HG03432 (cell line): Measurements from ENCODE around the gene ZBTB49.

Experiments used
- ATAC-seq: cut with Tn5 transposase; IDR thresholded peaks from one replicate; pipeline ENCODE4 v1.9.1; 2021; ENCODE audit warnings: mild to moderate bottlenecking, moderate library complexity; ENCODE audit not compliant: unreplicated experiment

Gene ZBTB49

GRCh38 chr4:4355302-4355701, 65.3 kb downstream of the ZBTB49 start:
- no peak for ATAC-seq

DNA sequence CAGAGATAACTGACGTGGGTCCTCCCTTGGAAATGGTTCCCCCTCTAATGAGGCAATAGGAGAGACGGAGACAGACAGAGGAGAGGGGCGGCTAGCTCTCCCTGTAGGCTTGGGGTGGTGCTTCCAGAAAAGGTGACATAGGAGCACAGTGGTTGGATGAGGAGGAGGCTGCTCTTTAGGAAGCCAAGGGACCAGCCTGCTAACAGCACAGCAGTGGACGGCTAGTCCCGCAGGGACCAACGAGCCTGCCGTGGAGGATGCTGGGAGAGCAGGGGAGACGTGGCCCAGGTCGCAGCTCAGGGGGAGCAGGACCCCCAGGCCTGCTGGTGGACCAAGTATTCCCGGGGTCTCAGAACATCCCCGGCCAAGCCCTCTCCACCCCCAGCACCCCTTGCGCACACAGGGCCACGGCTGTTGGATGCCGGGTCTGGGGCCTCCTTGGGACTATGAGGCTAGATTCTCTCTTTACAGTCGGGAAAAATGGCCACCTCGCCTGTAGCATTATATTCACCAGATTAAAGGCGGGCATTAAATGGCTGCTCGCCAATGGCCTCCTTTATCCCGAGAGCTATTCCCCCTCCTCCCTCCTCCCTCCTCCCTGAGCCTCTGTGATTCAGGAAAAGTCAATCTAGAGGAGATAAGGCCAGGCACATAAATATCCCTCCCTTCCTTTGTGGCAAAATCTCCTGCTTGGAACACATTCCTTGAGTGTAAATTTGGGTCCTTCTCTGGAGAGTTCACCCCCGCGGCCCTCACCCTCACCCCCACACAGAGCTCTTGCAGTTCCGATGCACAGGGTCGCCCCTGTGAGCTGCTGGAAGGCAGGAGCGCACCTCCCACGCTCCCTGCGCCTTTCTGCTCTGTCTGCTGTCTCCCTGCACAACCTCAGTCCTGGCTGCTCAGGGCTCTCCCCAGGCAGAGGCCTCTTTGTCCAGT, 66.3 kb downstream of the ZBTB49 start:
- no peak for ATAC-seq

DNA sequence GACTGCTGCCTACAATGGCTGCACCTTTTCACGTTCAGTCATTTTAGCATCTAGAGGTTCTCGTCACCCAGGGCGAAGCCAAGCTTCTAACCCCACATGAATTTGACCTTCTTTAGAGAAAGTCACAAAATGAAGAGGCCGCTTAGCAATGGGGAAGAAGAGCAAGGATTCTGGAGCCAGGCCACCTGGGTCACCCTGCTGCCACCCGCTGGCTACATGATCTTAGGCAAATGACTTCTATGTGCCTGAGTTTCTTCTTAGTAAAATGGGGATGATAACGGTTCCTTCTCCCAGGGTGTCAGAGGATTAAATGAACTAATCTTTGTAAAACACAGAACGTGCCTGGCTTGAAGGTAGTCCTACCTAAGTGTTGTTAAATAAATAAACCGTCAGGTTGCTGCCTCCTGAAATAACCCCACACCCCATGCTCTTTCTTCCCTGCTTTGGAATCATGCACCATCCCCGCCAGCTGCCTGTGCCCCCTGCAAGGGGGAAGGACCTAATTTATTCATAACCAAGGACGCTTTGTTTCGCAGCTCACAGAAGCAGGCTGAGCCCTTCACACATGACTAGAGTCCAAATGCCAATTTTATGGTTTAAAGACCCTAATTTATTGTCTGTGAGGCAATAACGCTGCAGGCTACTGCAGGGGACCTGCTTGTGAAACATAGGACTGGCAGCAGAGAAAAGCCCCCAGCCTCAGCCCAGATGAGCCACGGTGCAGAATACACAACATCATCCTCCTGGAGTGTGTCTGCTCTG, 68.2 kb downstream of the ZBTB49 start:
- no peak for ATAC-seq

DNA sequence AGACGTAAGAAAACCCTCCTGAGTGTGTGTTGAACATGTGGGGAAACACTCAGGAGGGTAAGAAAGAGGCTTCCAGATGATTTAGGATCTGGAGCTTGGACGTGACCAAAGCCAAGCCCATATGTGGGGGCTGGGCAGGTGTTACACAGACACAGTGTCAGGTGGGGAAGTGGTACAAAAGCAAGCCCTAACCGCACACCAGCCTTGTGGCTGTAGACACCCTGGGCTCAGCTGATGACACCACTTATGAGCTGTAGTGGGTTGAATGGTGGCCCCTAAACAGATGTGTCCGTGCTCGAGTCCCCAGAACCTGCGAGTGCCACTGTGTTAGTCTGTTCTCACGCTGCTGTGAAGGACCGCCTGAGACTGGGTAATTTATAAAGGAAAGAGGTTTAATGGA, 71.8 kb downstream of the ZBTB49 start:
- no peak for ATAC-seq

DNA sequence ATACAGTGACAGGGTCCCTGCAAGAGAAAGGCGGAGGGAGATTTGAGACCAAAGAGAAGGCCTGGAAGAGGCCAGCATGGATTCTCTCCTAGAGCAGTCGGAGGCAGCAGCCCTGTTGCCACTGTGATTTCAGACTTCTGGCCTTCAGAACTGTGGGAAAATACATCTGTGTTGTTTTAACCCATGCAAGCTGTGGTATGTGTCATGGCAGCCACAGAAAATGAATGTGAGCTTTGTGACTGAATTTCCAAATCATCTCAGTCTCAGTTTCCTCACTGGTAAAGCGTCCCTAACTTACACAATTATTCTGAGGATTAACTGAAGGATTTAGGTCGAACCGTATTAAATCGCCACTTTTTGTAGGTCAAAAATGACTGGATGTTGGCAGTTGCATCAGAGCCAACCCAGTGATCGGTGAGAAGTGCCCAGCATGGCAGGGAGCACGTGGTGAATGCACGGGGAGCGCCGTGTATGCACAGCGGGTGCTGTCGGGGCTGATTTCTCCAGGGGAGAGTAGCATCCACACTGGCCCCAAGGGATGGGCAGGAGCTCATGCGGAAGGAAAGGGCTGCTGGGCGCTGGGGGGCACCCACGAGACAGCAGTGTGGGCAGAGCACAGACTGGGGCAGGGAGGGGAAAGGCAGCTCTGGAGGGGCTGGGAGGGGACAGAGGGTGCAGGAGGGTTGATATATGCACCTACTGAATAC, 73.1 kb downstream of the ZBTB49 start:
- no peak for ATAC-seq

- no peak for ATAC-seq
Measured at GRCh38 chr4:4364061-4364460, 74.0 kb downstream of the ZBTB49 start.

DNA sequence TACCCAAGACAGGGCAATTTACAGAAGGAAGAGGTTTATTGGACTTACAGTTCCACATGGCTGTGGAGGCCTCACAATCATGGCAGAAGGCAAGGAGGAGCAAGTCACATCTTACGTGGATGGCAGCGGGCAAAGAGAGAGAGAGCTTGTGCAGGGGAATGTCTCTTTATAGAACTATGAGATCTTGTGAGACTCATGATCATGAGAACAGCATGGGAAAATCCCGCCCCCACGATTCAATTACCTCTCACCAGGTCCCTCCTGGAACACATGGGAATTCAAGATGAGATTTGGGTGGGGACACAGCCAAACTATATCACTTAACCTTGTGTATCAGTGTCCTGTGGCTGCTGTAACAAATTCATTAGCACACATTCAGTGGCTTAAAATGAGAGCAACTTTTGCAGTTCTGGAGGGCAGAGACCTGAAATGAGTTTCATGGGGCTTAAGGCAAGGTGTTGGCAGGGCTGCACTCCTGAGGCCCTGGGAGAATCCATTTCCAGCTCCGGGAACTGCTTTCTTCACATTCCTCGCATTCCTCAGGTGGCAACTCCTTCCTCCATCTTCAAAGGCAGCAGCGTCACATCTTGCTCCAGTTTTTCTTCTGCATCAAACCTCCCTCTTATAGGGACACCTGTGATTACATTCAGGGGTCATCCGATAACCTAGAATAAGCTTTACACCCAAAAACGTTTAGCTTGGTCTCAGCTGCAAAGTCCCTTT, 74.6 kb downstream of the ZBTB49 start:
- ATAC-seq = no peak

GRCh38 chr4:4368809-4369580, 78.9 kb downstream of the ZBTB49 start:
- no peak for ATAC-seq
